ENCODE measurements around the gene ING4. TPM values are rescaled to one million over a fixed set of nuclear protein-coding genes. Genes with fewer than 3 reads are reported as not detected.
A peak's percentile ranks its signal among the peaks of the same experiment; 100 is the strongest.

The ING4 gene
- total RNA-seq, 4 donors from 2014 or later: 25.2 to 180 (median 62.0) TPM

DNA sequence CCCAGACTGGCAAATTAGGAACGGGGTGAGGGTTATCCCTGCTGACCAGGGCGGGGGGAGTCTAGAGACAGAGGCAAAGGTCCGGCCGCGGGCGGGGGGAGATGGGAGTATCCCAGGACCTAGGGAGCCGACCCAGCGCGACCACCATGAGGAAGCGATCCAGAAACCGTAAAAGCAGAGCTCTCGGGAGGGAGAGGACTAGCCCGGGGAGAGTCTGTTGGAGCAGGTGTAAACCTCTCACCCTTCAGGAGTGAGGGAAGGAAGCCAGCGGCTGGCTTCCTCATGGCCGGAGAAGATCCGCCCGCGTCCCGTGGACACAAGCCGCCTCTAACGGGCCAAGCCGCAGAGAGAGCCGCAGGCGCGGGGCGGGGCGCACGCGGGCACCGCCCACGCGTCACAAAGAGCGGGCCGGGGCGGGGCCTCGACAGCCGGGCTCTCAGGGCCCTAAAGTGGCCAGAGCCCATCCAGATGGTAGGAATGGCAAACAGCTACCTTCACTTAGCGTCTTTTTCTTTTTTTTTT is 15.8 kb downstream of the ING4 start, which contains the start of gene ACRBP:
ACRBP (minus strand) TSS at position 350 of the 522 bp plus-strand sequence; CDS start at position 284, 66 bp downstream.
- DNase-seq: peak; percentile 73 to 80
- Histone ChIP-seq H3K9me3 (no peaks in the 10 kb centered on the region), H3K27ac (peak within 1 kb of the TSS; percentile 36 to 48), H3K36me3 (no peaks in the 10 kb centered on the region), H3K27me3 (no peaks in the 10 kb centered on the region), H3K4me3 (peak within 1 kb of the TSS; percentile 21 to 37), H3K4me1 (no peaks in the 10 kb centered on the region)
- intact Hi-C loops (cut with DNase I; ENCODE audit: low total_unique reads): no loop called here
- TF ChIP-seq, protein P1, sequence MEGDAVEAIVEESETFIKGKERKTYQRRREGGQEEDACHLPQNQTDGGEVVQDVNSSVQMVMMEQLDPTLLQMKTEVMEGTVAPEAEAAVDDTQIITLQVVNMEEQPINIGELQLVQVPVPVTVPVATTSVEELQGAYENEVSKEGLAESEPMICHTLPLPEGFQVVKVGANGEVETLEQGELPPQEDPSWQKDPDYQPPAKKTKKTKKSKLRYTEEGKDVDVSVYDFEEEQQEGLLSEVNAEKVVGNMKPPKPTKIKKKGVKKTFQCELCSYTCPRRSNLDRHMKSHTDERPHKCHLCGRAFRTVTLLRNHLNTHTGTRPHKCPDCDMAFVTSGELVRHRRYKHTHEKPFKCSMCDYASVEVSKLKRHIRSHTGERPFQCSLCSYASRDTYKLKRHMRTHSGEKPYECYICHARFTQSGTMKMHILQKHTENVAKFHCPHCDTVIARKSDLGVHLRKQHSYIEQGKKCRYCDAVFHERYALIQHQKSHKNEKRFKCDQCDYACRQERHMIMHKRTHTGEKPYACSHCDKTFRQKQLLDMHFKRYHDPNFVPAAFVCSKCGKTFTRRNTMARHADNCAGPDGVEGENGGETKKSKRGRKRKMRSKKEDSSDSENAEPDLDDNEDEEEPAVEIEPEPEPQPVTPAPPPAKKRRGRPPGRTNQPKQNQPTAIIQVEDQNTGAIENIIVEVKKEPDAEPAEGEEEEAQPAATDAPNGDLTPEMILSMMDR (IDR thresholded peaks at IDR 0.05): no peak
- TF ChIP-seq POLR2A (IDR thresholded peaks at IDR 0.05): peak in 1 of 2 donors; percentile 38

DNA sequence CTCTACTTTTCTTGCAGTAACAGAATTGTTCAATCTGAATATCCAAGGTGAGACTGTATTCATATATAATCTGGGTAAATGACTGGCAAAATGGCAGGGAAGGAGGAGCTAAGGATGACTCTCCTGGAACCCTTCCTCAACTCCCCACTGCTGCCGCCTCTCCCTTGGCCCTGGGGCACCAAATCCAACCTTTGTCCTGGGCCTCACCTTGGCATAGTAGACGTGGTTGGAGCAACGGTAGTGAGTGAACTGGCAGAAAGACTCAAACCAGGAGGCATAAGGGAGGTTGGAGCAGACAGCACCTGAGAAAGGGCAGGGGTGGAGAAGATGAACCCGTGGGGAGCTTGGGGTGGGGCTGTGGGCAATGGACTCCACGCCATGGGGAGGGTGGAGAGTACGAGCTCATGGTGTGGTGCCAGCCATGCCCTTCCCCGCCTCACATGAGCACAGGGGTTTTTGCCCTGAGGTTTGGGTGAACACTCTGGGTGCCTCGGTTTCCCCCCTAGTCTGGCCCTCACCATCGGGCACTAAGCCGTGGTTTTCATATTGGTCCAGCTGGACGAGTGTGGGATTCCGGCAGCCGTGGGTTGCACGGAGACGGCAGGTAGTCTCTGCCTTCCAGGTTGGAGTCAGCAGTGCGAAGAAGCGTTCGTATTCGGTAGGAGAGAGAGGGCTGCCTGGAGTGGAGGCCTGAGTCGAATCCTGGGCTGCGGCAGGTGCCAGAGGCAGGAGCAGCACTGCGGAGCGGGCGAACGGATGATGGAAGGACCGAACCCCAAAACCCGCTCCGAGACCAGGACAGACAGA is 16.4 kb downstream of the ING4 start:
- no peak for DNase-seq
- Histone ChIP-seq H3K27ac (peak overlapping the region; percentile 36 to 48), H3K36me3 (no peaks in the 10 kb centered on the region), H3K9me3 (no peaks in the 10 kb centered on the region), H3K4me3 (peak overlapping the region; percentile 21 to 37), H3K4me1 (no peaks in the 10 kb centered on the region), H3K27me3 (no peaks in the 10 kb centered on the region)
- intact Hi-C loops (cut with DNase I; ENCODE audit: low total_unique reads): no loop called here
- TF ChIP-seq, protein P1 (IDR thresholded peaks at IDR 0.05): no peak
- no peak for TF ChIP-seq POLR2A (IDR thresholded peaks at IDR 0.05)

DNA sequence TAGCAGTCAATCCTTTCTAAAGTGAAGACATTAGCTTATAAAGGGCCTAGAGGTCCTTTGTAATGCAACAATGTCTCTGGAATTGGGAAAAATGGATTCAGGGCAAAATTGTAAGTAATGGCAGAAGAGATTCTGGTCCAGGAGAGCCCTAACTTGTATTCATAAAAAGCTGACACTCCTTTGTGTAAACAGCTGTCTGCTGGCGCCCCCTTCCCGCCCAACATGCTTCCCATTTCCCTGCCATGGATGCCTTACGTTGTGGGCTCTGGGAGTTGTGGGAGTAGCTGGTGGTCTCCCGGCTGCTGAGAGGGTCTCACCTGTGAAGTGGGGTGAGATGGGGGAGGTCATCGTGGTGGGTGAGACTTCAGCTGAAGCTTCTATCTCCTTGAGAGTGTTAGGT is 18.0 kb downstream of the ING4 start:
- no peak overlapping the region for H3K4me3 ChIP-seq
- no peaks in the 10 kb centered on the region for H3K27me3 ChIP-seq
- intact Hi-C loops (cut with DNase I; ENCODE audit: low total_unique reads): no loop called here
- H3K9me3 ChIP-seq: no peaks in the 10 kb centered on the region
- H3K27ac ChIP-seq: no peak overlapping the region
- H3K4me1 ChIP-seq: no peaks in the 10 kb centered on the region
- H3K36me3 ChIP-seq: no peaks in the 10 kb centered on the region
- DNase-seq: peak; percentile 45 to 48
- no peak for TF ChIP-seq POLR2A (IDR thresholded peaks at IDR 0.05)
- TF ChIP-seq, protein P1 (IDR thresholded peaks at IDR 0.05): peak; percentile 38 to 54 (median 44)

DNA sequence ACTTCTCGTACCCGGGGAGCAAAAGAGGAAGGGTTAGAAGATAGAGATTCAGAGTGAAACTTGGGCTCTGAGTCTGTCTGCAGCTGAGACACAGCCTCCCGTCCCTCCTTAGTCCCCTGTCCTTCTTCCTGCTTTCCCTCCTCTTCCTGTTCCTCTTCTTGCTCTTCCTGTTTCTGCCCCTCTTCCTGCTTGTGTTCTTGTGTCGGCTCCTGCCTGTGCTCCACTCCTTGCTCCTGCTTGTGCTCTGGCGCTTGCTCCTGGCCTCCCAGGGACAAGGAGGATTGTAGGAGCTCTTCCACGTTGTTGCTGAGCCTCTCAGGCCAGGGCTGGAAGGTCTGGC is 18.7 kb downstream of the ING4 start:
- no peak overlapping the region for H3K27ac ChIP-seq
- H3K4me3 ChIP-seq: no peak overlapping the region
- no peak for TF ChIP-seq POLR2A (IDR thresholded peaks at IDR 0.05)
- TF ChIP-seq, protein P1 (IDR thresholded peaks at IDR 0.05): no peak

DNA sequence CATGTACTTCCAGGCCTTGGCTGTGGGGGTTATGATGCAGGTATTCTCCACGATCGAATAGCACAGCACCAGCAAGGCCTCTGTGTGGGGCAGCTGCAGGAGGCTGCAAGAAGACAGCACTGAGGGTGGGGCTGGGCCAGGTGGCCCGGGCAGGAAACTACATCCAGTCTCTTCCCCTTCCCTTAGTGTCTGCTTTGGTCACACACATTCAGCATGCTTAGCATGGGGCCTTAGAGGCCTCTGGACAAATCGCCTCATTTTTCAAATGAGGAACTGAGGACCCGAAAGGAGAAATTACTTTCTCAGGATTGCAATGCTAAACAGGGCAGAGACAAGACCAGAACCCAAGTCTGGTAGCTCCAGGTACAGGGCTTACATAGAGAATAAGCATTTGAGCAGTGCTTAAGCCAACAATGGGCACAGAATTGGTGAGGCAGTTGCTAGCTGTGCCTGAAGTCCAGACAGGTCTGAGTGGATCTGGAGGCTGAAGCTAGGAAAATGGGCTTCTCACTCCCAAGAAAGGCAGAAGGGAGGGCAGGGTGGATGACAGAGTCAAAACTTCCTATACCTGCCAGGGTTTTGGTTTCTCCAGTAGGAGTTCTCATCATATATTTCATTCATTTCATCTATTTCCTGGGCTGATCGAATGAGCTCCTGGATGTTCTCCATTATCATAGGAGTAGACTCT is 19.2 kb downstream of the ING4 start:
- intact Hi-C loops (cut with DNase I; ENCODE audit: low total_unique reads): no loop called here

More for the DNA sequence above, 18.7 kb downstream of the ING4 start:
- Histone ChIP-seq H3K36me3 (no peaks in the 10 kb centered on the region), H3K27me3 (no peaks in the 10 kb centered on the region), H3K9me3 (no peaks in the 10 kb centered on the region), H3K4me1 (no peaks in the 10 kb centered on the region)
- intact Hi-C loops (cut with DNase I; ENCODE audit: low total_unique reads): no loop called here
- DNase-seq: no peak

More for the DNA sequence above, 19.2 kb downstream of the ING4 start:
- TF ChIP-seq, protein P1 (IDR thresholded peaks at IDR 0.05): no peak
- no peak for TF ChIP-seq POLR2A (IDR thresholded peaks at IDR 0.05)
- H3K9me3 ChIP-seq: no peaks in the 10 kb centered on the region
- no peaks in the 10 kb centered on the region for H3K4me1 ChIP-seq
- no peak overlapping the region for H3K4me3 ChIP-seq
- DNase-seq: no peak
- no peak overlapping the region for H3K27ac ChIP-seq
- H3K36me3 ChIP-seq: no peaks in the 10 kb centered on the region
- H3K27me3 ChIP-seq: no peaks in the 10 kb centered on the region

All from uterus (tissue), 4 donors.